Uterus (tissue), 2 donors: Measurements from ENCODE around the gene UBASH3B.

ENCODE experiments used
- CTCF ChIP-seq, 4 experiments: fragments of 200-600 bp in 2 of 4; fragments of 450-650 bp in 2 of 4; sonication (generic) in 2 of 4; IDR thresholded peaks; one replicate each; pipeline ENCODE4 v1.5.1; 2016 to 2019; ENCODE audit warnings: antibody characterized with exemption in 4 of 4, mild to moderate bottlenecking in 2 of 4, moderate library complexity in 1 of 4
- POLR2A ChIP-seq, 2 donors: fragments of 450-650 bp; IDR thresholded peaks; one replicate each; pipeline ENCODE4 v1.6.1; 2016; ENCODE audit warnings: antibody characterized with exemption in 2 of 2, mild to moderate bottlenecking in 1 of 2, moderate library complexity in 1 of 2

- TF ChIP-seq POLR2A (IDR thresholded peaks at IDR 0.05) (no peak), CTCF (IDR thresholded peaks at IDR 0.05) (no peak)
Measured at GRCh38 chr11:122656073-122656630, 630 bp downstream of the UBASH3B start.
